CD14-positive monocyte (primary cell): ENCODE results near the gene ACTG1. TPM values are rescaled to one million over a fixed set of nuclear protein-coding genes. Genes with fewer than 3 reads are reported as not detected.

Experiments used
- DNase-seq, 3 donors: peaks; one replicate each; pipeline ENCODE4 v3.0.0-alpha.2; 2011 to 2022
- H2AFZ ChIP-seq: 2 replicates; pipeline ENCODE4 v1.6.0; 2012; ENCODE audit warnings: mild to moderate bottlenecking, low read depth, low read length, inconsistent platforms; ENCODE audit not compliant: insufficient read depth, poor library complexity, severe bottlenecking
- H3K27ac ChIP-seq, 2 donors: 1 replicate in 1 of 2; 2 replicates in 1 of 2; pipeline ENCODE4 v1.5.1; 2012 to 2013; ENCODE audit warnings: low read length in 2 of 2, control low read depth in 1 of 2, inconsistent platforms in 1 of 2, low read depth in 1 of 2, mild to moderate bottlenecking in 1 of 2
- H3K27me3 ChIP-seq, 2 donors: one replicate each; pipeline versions ENCODE4 v1.6.0 to v1.6.1; 2011 to 2013; ENCODE audit warnings: low read length in 2 of 2; ENCODE audit not compliant: control insufficient read depth in 2 of 2, insufficient read depth in 2 of 2
- H3K36me3 ChIP-seq, 2 donors: replicated peaks in 1 of 2; 1 replicate in 1 of 2; 2 replicates in 1 of 2; pipeline versions ENCODE4 v1.5.1 to v1.6.1; 2012 to 2013; ENCODE audit warnings: low read length in 2 of 2, control low read depth in 1 of 2, inconsistent platforms in 1 of 2, mild to moderate bottlenecking in 1 of 2; ENCODE audit not compliant: insufficient read depth in 2 of 2, control insufficient read depth in 1 of 2
- H3K4me1 ChIP-seq, 2 donors: 1 replicate in 1 of 2; 2 replicates in 1 of 2; pipeline versions ENCODE4 v1.5.1 to v1.6.1; 2012 to 2013; ENCODE audit warnings: low read length in 2 of 2, control low read depth in 1 of 2, inconsistent platforms in 1 of 2, mild to moderate bottlenecking in 1 of 2, moderate library complexity in 1 of 2; ENCODE audit not compliant: insufficient read depth in 2 of 2, control insufficient read depth in 1 of 2
- H3K4me2 ChIP-seq: replicated peaks from 2 replicates; pipeline ENCODE3; 2012; ENCODE audit warnings: low read length, moderate library complexity, mild to moderate bottlenecking; ENCODE audit not compliant: poor library complexity, severe bottlenecking; ENCODE audit errors: extremely low read depth
- H3K4me3 ChIP-seq, 3 experiments: fragments of 200-600 bp in 1 of 3; sonication (generic) in 1 of 3; replicated peaks in 1 of 3; 1 replicate in 2 of 3; 2 replicates in 1 of 3; pipeline ENCODE4 v1.5.1; 2011 to 2013; ENCODE audit warnings: low read length in 3 of 3, mild to moderate bottlenecking in 3 of 3, control low read depth in 2 of 3, low read depth in 2 of 3, inconsistent platforms in 1 of 3, moderate library complexity in 1 of 3
- H3K79me2 ChIP-seq: 2 replicates; pipeline ENCODE4 v1.6.0; 2012; ENCODE audit warnings: mild to moderate bottlenecking, control low read depth, inconsistent platforms, low read length, moderate library complexity; ENCODE audit not compliant: insufficient read depth
- H3K9ac ChIP-seq: 2 replicates; pipeline ENCODE4 v1.6.0; 2017; ENCODE audit warnings: low read length, mild to moderate bottlenecking; ENCODE audit not compliant: insufficient read depth, poor library complexity, severe bottlenecking
- H3K9me3 ChIP-seq, 2 donors: replicated peaks in 1 of 2; 1 replicate in 1 of 2; 2 replicates in 1 of 2; pipeline versions ENCODE4 v1.5.1 to v1.6.1; 2012 to 2013; ENCODE audit warnings: low read length in 2 of 2, control low read depth in 1 of 2; ENCODE audit not compliant: control insufficient read depth in 1 of 2, insufficient read depth in 1 of 2
- H4K20me1 ChIP-seq: 2 replicates; pipeline ENCODE4 v1.6.0; 2012; ENCODE audit warnings: mild to moderate bottlenecking, low read length, control low read depth, moderate library complexity; ENCODE audit not compliant: insufficient read depth
- H3K27ac Mint-ChIP-seq, 7 donors: one replicate each; pipeline ENCODE4 v1.8.0; 2020; ENCODE audit warnings: mild to moderate bottlenecking in 7 of 7, mixed read lengths in 7 of 7, moderate library complexity in 6 of 7, inconsistent platforms in 2 of 7
- H3K27me3 Mint-ChIP-seq, 3 donors: one replicate each; pipeline ENCODE4 v1.8.0; 2021 to 2022; ENCODE audit warnings: low read depth in 3 of 3, mild to moderate bottlenecking in 3 of 3, mixed read lengths in 3 of 3, moderate library complexity in 3 of 3, inconsistent platforms in 1 of 3
- H3K36me3 Mint-ChIP-seq, 2 donors: one replicate each; pipeline ENCODE4 v1.8.0; 2020; ENCODE audit warnings: mixed read lengths in 2 of 2, inconsistent platforms in 1 of 2, mild to moderate bottlenecking in 1 of 2
- H3K4me1 Mint-ChIP-seq: one replicate; pipeline ENCODE4 v1.8.0; 2020; ENCODE audit warnings: mild to moderate bottlenecking, mixed read lengths
- H3K4me3 Mint-ChIP-seq, 2 donors: one replicate each; pipeline ENCODE4 v1.8.0; 2020; ENCODE audit warnings: mild to moderate bottlenecking in 2 of 2, mixed read lengths in 2 of 2, moderate library complexity in 1 of 2
- H3K9me3 Mint-ChIP-seq, 7 donors: one replicate each; pipeline ENCODE4 v1.8.0; 2020 to 2022; ENCODE audit warnings: mixed read lengths in 7 of 7, mild to moderate bottlenecking in 6 of 7, moderate library complexity in 6 of 7, inconsistent platforms in 2 of 7
- CTCF ChIP-seq: fragments of 200-600 bp; IDR thresholded peaks from one replicate; pipeline ENCODE4 v1.8.0; 2022; ENCODE audit warnings: antibody characterized with exemption, mild to moderate bottlenecking
- WGBS: methylation state at CpG from one replicate; pipeline ENCODE4 v1.1.5; 2013; ENCODE audit warnings: missing lambda C conversion rate; ENCODE audit not compliant: insufficient coverage; 5-methylcytosine and 5-hydroxymethylcytosine counted together
- intact Hi-C, 2 donors: fragments of 100-400 bp; cut with micrococcal nuclease; formaldehyde crosslinking; loops; one replicate each; pipeline versions ENCODE4 v1.15.0 to v1.15.1; 2023
- polyA plus RNA-seq, 3 donors: library from polyadenylated mRNA; depleted of rRNA in 1 of 3; unstranded in 2 of 3; stranded (reverse) in 1 of 3; fragments of 300-500 nt in 2 of 3; fragments of >200 nt in 1 of 3; fragmentation: Illumina TruSeq in 2 of 3; gene quantifications; 1 replicate in 2 of 3; 2 replicates in 1 of 3; pipeline ENCODE4 v1.2.3, GENCODE V29; 2012 to 2021

ACTG1 gene
- polyA plus RNA-seq, 3 donors = 1,133 to 3,195 (median 1,620) TPM

- Histone ChIP-seq H3K27ac (peak overlapping the region in 1 of 2 donors; percentile 83), H2AFZ (peak overlapping the region; percentile 89), H4K20me1 (no peaks in the 10 kb centered on the region), H3K4me3 (peak overlapping the region; percentile 48 to 72 (median 59)), H3K4me2 (peak overlapping the region; percentile 79), H3K79me2 (no peaks in the 10 kb centered on the region), H3K9ac (peak overlapping the region; percentile 87), H3K27me3 (peaks cover 0 to 21% of the 10 kb centered on the region in 2 donors), H3K9me3 (no peaks in the 10 kb centered on the region), H3K4me1 (peaks cover 40 to 52% of the 10 kb centered on the region in 2 donors), H3K36me3 (no peaks in the 10 kb centered on the region)
- 8% methylated on average over 87 of the region's 87 CpGs for WGBS
- intact Hi-C loops = loop anchor here (2.0 to 10.0 kb wide), 2 partner anchors 23 to 203 kb away; no protein-coding TSS in a partner anchor
- Mint-ChIP-seq H3K27me3 (peaks cover 13 to 40% (median 30%) of the 10 kb centered on the region in 3 donors), H3K4me3 (peak overlapping the region in 1 of 2 donors; percentile 60), H3K27ac (no peak overlapping the region), H3K36me3 (no peaks in the 10 kb centered on the region), H3K9me3 (peaks cover 0 to 4% (median 0%) of the 10 kb centered on the region in 7 donors), H3K4me1 (peaks cover 30% of the 10 kb centered on the region)
- no peak for TF ChIP-seq CTCF
- peak; percentile 55 to 75 (median 73) for DNase-seq
These were observed 24.9 kb downstream of the ACTG1 start for GRCh38 chr17:81487487-81488275.

- peaks cover 0 to 4% (median 0%) of the 10 kb centered on the region in 7 donors for H3K9me3 Mint-ChIP-seq
- peaks cover 13 to 41% (median 31%) of the 10 kb centered on the region in 3 donors for H3K27me3 Mint-ChIP-seq
- Histone ChIP-seq H3K4me3 (peak overlapping the region in 1 of 3 experiments; percentile 72), H3K79me2 (no peaks in the 10 kb centered on the region), H3K27me3 (peaks cover 0 to 22% of the 10 kb centered on the region in 2 donors), H3K36me3 (no peaks in the 10 kb centered on the region), H3K4me2 (peak overlapping the region; percentile 79), H3K4me1 (peaks cover 41 to 55% of the 10 kb centered on the region in 2 donors), H3K9me3 (no peaks in the 10 kb centered on the region), H4K20me1 (no peaks in the 10 kb centered on the region), H3K9ac (no peak overlapping the region), H2AFZ (peak overlapping the region; percentile 89), H3K27ac (no peak overlapping the region)
- H3K27ac Mint-ChIP-seq = no peak overlapping the region
- no peak for TF ChIP-seq CTCF
- intact Hi-C loops = loop anchor here (2.0 to 10.0 kb wide), 2 partner anchors 24 to 202 kb away; no protein-coding TSS in a partner anchor
- peaks cover 35% of the 10 kb centered on the region for H3K4me1 Mint-ChIP-seq
- peak overlapping the region in 1 of 2 donors; percentile 60 for H3K4me3 Mint-ChIP-seq
- no peaks in the 10 kb centered on the region for H3K36me3 Mint-ChIP-seq
- no peak for DNase-seq
- WGBS = 100% methylated on average over 2 of the region's 10 CpGs
These were observed 25.5 kb downstream of the ACTG1 start for GRCh38 chr17:81487089-81487486.
